Loucy (cell line): ENCODE measurements around the gene ARRB1.

ENCODE experiments used
- H2AFZ ChIP-seq: fragments of 200-600 bp; sonication (generic); 2 replicates; pipeline ENCODE4 v1.6.0; 2016; ENCODE audit warnings: antibody characterized with exemption, mild to moderate bottlenecking, low read length, moderate library complexity
- H3F3A ChIP-seq: fragments of 200-600 bp; 2 replicates; pipeline ENCODE4 v1.6.0; 2016; ENCODE audit warnings: antibody characterized with exemption, low read depth, mild to moderate bottlenecking
- H3K27me3 ChIP-seq: fragments of 200-600 bp; sonication (generic); 2 replicates; pipeline ENCODE4 v1.6.1; 2014; ENCODE audit warnings: low read length, mild to moderate bottlenecking; ENCODE audit not compliant: insufficient read depth, poor library complexity, severe bottlenecking
- H3K36me3 ChIP-seq: fragments of 200-600 bp; sonication (generic); 2 replicates; pipeline ENCODE4 v1.6.1; 2016; ENCODE audit warnings: low read length; ENCODE audit not compliant: insufficient read depth
- H3K4me1 ChIP-seq: fragments of 200-600 bp; sonication (generic); 2 replicates; pipeline ENCODE4 v1.5.1; 2014; ENCODE audit warnings: low read length, mild to moderate bottlenecking; ENCODE audit not compliant: insufficient read depth, poor library complexity, severe bottlenecking
- H3K4me2 ChIP-seq: fragments of 200-600 bp; sonication (generic); 2 replicates; pipeline ENCODE4 v1.6.0; 2014; ENCODE audit warnings: antibody characterized with exemption, low read length, low read depth, mild to moderate bottlenecking; ENCODE audit not compliant: poor library complexity, severe bottlenecking
- H3K4me3 ChIP-seq: fragments of 200-600 bp; sonication (generic); 2 replicates; pipeline ENCODE4 v1.5.1; 2014; ENCODE audit warnings: low read length, mild to moderate bottlenecking, mixed read lengths; ENCODE audit not compliant: poor library complexity, severe bottlenecking
- H3K79me2 ChIP-seq: fragments of 200-600 bp; sonication (generic); 2 replicates; pipeline ENCODE4 v1.6.1; 2014; ENCODE audit warnings: low read length; ENCODE audit not compliant: insufficient read depth
- H3K9ac ChIP-seq: fragments of 200-600 bp; sonication (generic); 2 replicates; pipeline ENCODE4 v1.6.0; 2014; ENCODE audit warnings: mild to moderate bottlenecking, low read depth, low read length, moderate library complexity; ENCODE audit not compliant: poor library complexity, severe bottlenecking
- H3K9me2 ChIP-seq: fragments of 200-600 bp; sonication (generic); replicated peaks from 2 replicates; pipeline ENCODE4 v1.6.1; 2016; ENCODE audit warnings: low read depth, low read length, mixed read lengths
- H3K9me3 ChIP-seq: fragments of 200-600 bp; sonication (generic); 2 replicates; pipeline ENCODE4 v1.6.1; 2014; ENCODE audit warnings: mild to moderate bottlenecking, antibody characterized with exemption, low read length, low read depth; ENCODE audit not compliant: insufficient read depth
- H4K20me1 ChIP-seq: fragments of 200-600 bp; sonication (generic); 2 replicates; pipeline ENCODE4 v1.6.0; 2014; ENCODE audit warnings: antibody characterized with exemption, low read length, mild to moderate bottlenecking; ENCODE audit not compliant: insufficient read depth, poor library complexity, severe bottlenecking
- CTCF ChIP-seq: fragments of 200-600 bp; sonication (generic); conservative IDR thresholded peaks from 2 replicates; pipeline ENCODE4 v1.5.1; 2014; ENCODE audit warnings: mild to moderate bottlenecking, antibody characterized with exemption, low read length
- EZH2phosphoT487 ChIP-seq: fragments of 200-600 bp; IDR thresholded peaks from 2 replicates; pipeline ENCODE4 v1.6.1; 2018; ENCODE audit warnings: antibody characterized with exemption, mild to moderate bottlenecking, moderate library complexity, borderline replicate concordance

ARRB1 gene

GRCh38 chr11:75268626-75269366, 82.7 kb downstream of the ARRB1 start:
- Histone ChIP-seq H3K36me3 (peaks cover 59% of the 10 kb centered on the region; the same call in 1 of the 2 replicates), H3K4me2 (no peak overlapping the region)
- TF ChIP-seq CTCF (no peak), EZH2phosphoT487 (no peak)

GRCh38 chr11:75267171-75267970, 84.1 kb downstream of the ARRB1 start:
- H2AFZ ChIP-seq = no peak overlapping the region
- H3F3A ChIP-seq = no peaks in the 10 kb centered on the region
- no peak overlapping the region for H3K4me2 ChIP-seq
- no peak overlapping the region for H3K9ac ChIP-seq
- no peaks in the 10 kb centered on the region for H3K9me2 ChIP-seq
- H3K27me3 ChIP-seq = no peaks in the 10 kb centered on the region
- H3K36me3 ChIP-seq = peaks cover 45% of the 10 kb centered on the region; the same call in 1 of the 2 replicates
- TF ChIP-seq CTCF (no peak), EZH2phosphoT487 (no peak)
- H3K4me1 ChIP-seq = peaks cover 5% of the 10 kb centered on the region
- H3K9me3 ChIP-seq = no peaks in the 10 kb centered on the region
- H4K20me1 ChIP-seq = no peaks in the 10 kb centered on the region
- no peak overlapping the region for H3K4me3 ChIP-seq
- no peaks in the 10 kb centered on the region for H3K79me2 ChIP-seq

More at GRCh38 chr11:75268626-75269366, 82.7 kb downstream of the ARRB1 start:
- Histone ChIP-seq H3K9ac (no peak overlapping the region), H4K20me1 (no peaks in the 10 kb centered on the region), H3F3A (no peaks in the 10 kb centered on the region), H3K79me2 (no peaks in the 10 kb centered on the region), H3K27me3 (no peaks in the 10 kb centered on the region), H3K4me3 (no peak overlapping the region), H3K9me2 (no peaks in the 10 kb centered on the region), H3K9me3 (no peaks in the 10 kb centered on the region), H2AFZ (no peak overlapping the region), H3K4me1 (peaks cover 5% of the 10 kb centered on the region)

- Histone ChIP-seq H3K79me2 (no peaks in the 10 kb centered on the region), H3F3A (no peaks in the 10 kb centered on the region), H2AFZ (no peak overlapping the region), H3K9ac (no peak overlapping the region), H3K4me1 (peaks cover 5% of the 10 kb centered on the region), H3K4me3 (no peak overlapping the region), H3K4me2 (no peak overlapping the region), H3K9me2 (no peaks in the 10 kb centered on the region), H3K27me3 (no peaks in the 10 kb centered on the region), H4K20me1 (no peaks in the 10 kb centered on the region), H3K9me3 (no peaks in the 10 kb centered on the region), H3K36me3 (peaks cover 32% of the 10 kb centered on the region; the same call in 1 of the 2 replicates)
- TF ChIP-seq CTCF (no peak), EZH2phosphoT487 (no peak)
Observed at GRCh38 chr11:75265851-75266531, 85.5 kb downstream of the ARRB1 start.
